ENCODE data around the gene VCL.
A peak's percentile ranks its signal among the peaks of the same experiment; 100 is the strongest.

VCL gene

GRCh38 chr10:73965267-73965889 lies 32.5 kb upstream of the VCL start:
- TF ChIP-seq TAF1 (IDR thresholded peaks at IDR 0.05; ENCODE audit: low read depth) (0 out of 2 replicates have a peak, but pooled peaks have one; percentile 2), ZBTB7A (IDR thresholded peaks at IDR 0.05; ENCODE audit: low read depth) (0 out of 2 replicates have a peak, but pooled peaks have one; percentile 46)

GRCh38 chr10:73965890-73966768 lies 31.8 kb upstream of the VCL start:
- peak; percentile 97 for TF ChIP-seq FOXM1 (IDR thresholded peaks at IDR 0.05; ENCODE audit: borderline replicate concordance, low read depth)
- TF ChIP-seq EP300 (IDR thresholded peaks at IDR 0.05; ENCODE audit: borderline replicate concordance) = peak; percentile 97
- peak; percentile 94 for TF ChIP-seq MAX (IDR thresholded peaks at IDR 0.05)
- TF ChIP-seq USF1 (IDR thresholded peaks at IDR 0.05) = peak; percentile 65
- TF ChIP-seq NFIC (IDR thresholded peaks at IDR 0.05) = peak; percentile 76; the same call in 1 of the 2 replicates
- peak; percentile 97 for TF ChIP-seq TEAD4 (IDR thresholded peaks at IDR 0.05)
- peak; percentile 96 for TF ChIP-seq TCF12 (IDR thresholded peaks at IDR 0.05; ENCODE audit: low read depth)
- TF ChIP-seq RAD21 (IDR thresholded peaks at IDR 0.05; ENCODE audit: low read depth) = peak; percentile 30; the same call in 1 of the 2 replicates
- no peak for TF ChIP-seq REST (IDR thresholded peaks at IDR 0.05; ENCODE audit: low read depth)
- no peak; the same call in 1 of the 2 replicates for TF ChIP-seq TAF1 (IDR thresholded peaks at IDR 0.05; ENCODE audit: low read depth)
- 0 out of 2 replicates have a peak, but pooled peaks have one; percentile 11 for TF ChIP-seq ZBTB7A (IDR thresholded peaks at IDR 0.05; ENCODE audit: low read depth)
- no peak; the same call in 1 of the 2 replicates for TF ChIP-seq YY1 (IDR thresholded peaks at IDR 0.05; ENCODE audit: low read depth)
- TF ChIP-seq CEBPB (IDR thresholded peaks at IDR 0.05) = peak; percentile 77

GRCh38 chr10:73967022-73967429 lies 30.9 kb upstream of the VCL start:
- TF ChIP-seq TEAD4 (IDR thresholded peaks at IDR 0.05) (no peak; the same call in 1 of the 2 replicates), EP300 (IDR thresholded peaks at IDR 0.05; ENCODE audit: borderline replicate concordance) (no peak), REST (IDR thresholded peaks at IDR 0.05; ENCODE audit: low read depth) (no peak), TCF12 (IDR thresholded peaks at IDR 0.05; ENCODE audit: low read depth) (no peak), TAF1 (IDR thresholded peaks at IDR 0.05; ENCODE audit: low read depth) (no peak), MAX (IDR thresholded peaks at IDR 0.05) (no peak), RAD21 (IDR thresholded peaks at IDR 0.05; ENCODE audit: low read depth) (no peak), USF1 (IDR thresholded peaks at IDR 0.05) (no peak), ZBTB7A (IDR thresholded peaks at IDR 0.05; ENCODE audit: low read depth) (no peak), NFIC (IDR thresholded peaks at IDR 0.05) (no peak)

DNA sequence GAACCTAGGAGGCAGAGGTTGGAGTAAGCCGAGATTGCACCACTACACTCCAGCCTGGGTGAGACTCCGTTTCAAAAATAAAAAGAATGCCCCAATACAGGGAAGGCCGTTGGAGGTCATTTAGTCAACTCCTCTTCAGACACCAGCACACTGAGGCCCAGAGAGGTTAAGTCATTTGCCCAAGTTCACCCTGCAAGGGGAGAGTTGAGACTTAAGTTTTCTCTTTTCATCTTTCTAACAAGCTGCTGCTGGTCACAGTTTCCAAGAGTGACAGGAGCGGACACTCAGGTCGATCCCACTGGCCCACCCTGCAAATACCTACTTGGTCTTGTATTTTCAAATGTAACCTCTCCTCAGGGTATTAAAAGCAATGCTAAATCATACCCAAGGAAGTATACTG lies 30.4 kb upstream of the VCL start:
- no peak for TF ChIP-seq YY1 (IDR thresholded peaks at IDR 0.05; ENCODE audit: low read depth)
- no peak for TF ChIP-seq FOXM1 (IDR thresholded peaks at IDR 0.05; ENCODE audit: borderline replicate concordance, low read depth)
- no peak for TF ChIP-seq RAD21 (IDR thresholded peaks at IDR 0.05; ENCODE audit: low read depth)
- TF ChIP-seq EP300 (IDR thresholded peaks at IDR 0.05; ENCODE audit: borderline replicate concordance) = no peak
- TF ChIP-seq CREB1 (IDR thresholded peaks at IDR 0.05; ENCODE audit: low read depth) = no peak
- no peak for TF ChIP-seq MAX (IDR thresholded peaks at IDR 0.05)
- no peak for TF ChIP-seq TEAD4 (IDR thresholded peaks at IDR 0.05)
- TF ChIP-seq USF1 (IDR thresholded peaks at IDR 0.05) = no peak
- TF ChIP-seq NFIC (IDR thresholded peaks at IDR 0.05) = no peak
- no peak for TF ChIP-seq TCF12 (IDR thresholded peaks at IDR 0.05; ENCODE audit: low read depth)

DNA sequence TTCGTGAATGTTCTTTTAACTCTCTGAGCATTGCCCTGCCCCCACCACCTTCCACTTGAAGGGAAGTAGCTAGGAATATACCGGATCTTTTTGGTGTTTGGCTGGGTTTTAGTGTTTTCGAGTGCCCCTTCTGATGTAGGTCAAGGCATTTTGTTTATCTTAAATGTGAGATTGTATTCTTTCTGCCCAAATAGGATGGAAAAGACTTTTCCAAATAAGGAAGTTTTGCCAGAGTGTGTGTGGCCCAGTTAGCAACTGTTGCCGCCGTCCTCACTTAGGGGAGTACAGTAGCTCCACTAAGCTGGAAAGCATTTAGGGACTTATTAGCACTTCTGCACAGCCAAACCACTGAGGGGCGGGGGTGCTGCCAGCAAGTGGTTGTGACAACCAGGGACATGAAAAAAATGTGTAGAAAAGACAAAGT lies 29.8 kb upstream of the VCL start:
- TF ChIP-seq USF1 (IDR thresholded peaks at IDR 0.05) (no peak), CEBPB (IDR thresholded peaks at IDR 0.05) (no peak)
